ENCODE data around the gene BTBD7. TPM values are rescaled to one million over a fixed set of nuclear protein-coding genes. Genes with fewer than 3 reads are reported as not detected.
"Not testable (repeated sequence)": the region's sequence is repeated elsewhere in the genome, so short reads cannot be mapped to it uniquely, and the experiment has no call there.

The BTBD7 gene
- polyA plus RNA-seq (2014; cell fraction: cytosol; rRNA removed): 6.2 and 6.3 TPM in 2 replicates
- 4.2 and 8.3 TPM in 2 replicates for polyA plus RNA-seq (2014; cell fraction: nucleus; rRNA removed)

DNA sequence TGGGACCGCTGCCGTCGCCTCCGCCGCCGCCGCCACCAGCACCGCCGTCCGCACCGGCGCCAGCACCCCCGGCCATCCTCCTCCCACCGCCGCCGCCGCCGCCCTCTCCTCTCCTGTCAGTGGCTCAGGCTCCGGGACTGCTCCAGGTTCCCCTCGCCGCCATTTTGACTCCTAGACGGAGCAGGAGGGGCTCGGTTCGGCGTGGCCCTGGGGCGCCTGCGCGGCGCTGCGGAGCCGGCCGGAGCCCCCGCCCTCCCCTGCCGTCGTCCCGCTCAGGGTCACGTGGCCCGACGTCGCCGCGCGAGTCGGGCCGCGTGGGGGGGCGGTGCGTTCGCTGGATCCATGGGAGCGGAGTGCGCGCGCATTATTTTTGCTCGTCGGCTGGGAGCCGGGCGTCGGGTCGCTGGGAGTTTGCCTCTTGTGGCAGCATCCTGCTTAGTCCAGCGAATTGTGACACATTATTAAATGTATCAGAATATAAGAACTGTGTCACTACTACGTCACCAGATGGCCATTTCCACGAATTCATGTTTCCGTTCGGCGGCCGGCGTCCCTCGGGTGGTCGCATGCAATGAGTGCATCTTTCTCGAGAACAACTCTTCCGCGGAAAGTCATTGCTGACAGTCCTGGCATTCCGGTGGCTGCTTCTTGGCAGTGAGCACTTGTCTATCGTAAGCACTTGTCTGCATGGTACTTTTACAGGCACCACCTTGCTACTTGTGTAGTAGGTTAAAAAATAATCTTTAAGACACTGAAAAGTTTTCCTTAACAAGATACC, at the start of gene BTBD7:
Gene BTBD7, minus strand, starts transcription at position 184 of the 778 bp plus-strand sequence. CDS start 36,985 bp downstream, outside the sequence.
- peak; percentile 89 for DNase-seq (ENCODE audit: low spot score)

GRCh38 chr14:93381644-93382043, 48.8 kb upstream of the BTBD7 start:
- no peak for DNase-seq (ENCODE audit: low spot score)

DNA sequence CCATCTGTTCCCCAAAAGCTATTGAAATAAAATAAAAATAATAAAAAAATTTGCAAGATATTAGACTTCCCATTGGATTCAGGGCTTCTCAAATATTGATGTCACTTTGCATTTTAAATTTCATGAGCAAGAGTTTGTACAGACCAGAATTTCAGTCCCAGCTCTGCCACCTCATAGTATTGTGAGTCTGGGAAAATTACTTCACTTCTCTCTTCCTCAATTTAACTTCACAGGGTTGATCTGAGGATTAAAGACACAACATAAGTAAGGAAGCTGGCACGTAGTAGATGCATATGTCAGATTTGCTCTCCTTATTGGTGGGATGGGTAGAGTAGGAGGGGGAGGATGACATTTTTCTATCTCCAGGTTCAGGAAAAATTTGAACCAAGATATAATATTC, 47.0 kb upstream of the BTBD7 start:
- no peak for DNase-seq (ENCODE audit: low spot score)

DNA sequence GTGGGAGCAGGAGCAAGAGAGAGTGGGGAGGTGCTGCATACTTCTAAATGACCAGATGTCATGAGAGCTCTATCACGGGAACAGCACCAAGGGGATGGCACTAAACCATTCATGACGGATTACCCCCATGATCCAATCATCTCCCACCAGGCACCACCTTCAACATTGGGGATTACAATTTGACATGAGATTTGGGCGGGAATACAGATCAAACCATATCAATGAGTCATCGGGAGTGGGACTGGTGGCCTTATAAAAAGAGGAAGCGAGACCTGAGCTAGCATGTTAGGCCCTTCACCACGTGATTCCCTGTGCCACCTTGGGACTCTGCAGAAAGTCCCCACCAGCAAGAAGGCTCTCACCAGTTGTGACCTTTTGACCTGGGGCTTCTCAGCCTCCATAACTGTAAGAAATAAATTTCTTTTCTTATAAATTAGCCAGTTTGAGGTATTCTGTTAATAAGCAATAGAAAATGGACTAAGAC, 42.9 kb upstream of the BTBD7 start:
- DNase-seq (ENCODE audit: low spot score): no peak

GRCh38 chr14:93369713-93370266, 37.0 kb upstream of the BTBD7 start:
- DNase-seq (ENCODE audit: low spot score): no peak

DNA sequence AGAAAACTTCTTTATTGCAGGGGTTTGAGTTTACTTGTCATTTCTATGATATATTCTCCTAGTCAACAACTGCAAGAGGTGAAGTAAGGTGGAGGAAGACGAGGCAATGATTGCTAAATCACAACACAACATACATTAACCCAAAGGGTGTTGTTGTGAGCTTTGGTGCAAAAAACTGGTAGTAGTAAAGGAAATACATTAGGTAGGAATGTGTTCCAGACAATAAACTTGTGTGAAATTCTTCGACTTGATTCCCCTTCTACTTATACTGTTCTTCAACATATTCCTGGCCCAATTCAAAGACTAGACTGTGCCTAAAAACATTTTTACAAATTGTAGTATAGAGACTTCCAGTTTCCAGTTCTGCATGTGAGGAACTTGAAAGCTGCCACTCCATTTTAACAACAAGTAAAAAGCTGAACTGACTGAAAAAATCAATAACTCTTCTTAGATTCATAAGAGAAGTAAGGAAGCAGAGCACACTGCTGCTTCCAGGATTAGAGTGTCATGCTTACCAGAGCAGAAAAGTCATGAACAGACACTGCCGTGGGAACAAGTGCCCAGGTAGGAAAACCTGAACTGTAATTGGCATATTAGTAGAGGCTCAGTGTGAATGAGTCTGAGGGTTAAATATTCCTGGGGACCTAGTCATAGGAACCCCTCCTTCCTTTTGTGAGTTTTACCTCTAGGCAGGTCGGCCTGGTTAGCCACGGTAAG, 36.3 kb upstream of the BTBD7 start:
- DNase-seq (ENCODE audit: low spot score): no peak

DNA sequence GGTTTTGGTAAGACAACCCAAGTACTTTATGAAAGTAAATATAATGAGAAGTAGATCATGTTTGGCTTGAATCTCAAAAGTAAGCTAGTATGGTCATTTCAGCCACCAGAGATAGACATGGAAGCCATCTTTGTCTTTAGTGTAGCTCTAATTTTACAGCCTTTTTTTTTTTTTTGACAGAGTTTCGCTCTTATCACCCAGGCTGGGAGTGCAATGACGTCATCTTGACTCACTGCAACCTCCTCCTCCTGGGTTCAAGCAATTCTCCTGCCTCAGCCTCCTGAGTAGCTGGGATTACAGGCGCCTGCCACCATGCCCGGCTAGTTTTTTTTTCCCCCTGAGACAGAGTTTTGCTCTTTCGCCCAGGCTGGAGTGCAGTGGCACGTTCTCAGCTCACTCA, 22.0 kb upstream of the BTBD7 start:
- DNase-seq (ENCODE audit: low spot score): not testable (repeated sequence)

DNA sequence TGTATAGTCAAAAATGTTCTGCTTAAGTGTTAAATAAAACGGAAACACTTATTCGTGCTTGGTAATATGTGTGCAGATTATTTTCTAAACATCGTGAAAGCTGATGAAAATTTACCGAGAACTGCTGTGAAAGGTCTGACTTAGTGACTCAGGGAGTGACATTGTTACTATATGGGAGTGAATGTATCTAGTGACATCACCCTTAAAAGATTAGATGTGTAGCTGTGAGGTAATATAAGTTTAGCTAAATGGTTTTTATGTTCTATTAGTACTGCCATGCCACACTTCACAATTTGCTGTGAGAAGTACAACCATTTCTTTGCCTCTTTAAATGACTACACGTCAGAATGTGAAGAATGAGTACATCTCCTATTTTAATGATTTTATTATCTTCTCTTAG, 15.5 kb upstream of the BTBD7 start:
- no peak for DNase-seq (ENCODE audit: low spot score)

GRCh38 chr14:93347850-93348249, 15.0 kb upstream of the BTBD7 start:
- DNase-seq (ENCODE audit: low spot score): no peak

DNA sequence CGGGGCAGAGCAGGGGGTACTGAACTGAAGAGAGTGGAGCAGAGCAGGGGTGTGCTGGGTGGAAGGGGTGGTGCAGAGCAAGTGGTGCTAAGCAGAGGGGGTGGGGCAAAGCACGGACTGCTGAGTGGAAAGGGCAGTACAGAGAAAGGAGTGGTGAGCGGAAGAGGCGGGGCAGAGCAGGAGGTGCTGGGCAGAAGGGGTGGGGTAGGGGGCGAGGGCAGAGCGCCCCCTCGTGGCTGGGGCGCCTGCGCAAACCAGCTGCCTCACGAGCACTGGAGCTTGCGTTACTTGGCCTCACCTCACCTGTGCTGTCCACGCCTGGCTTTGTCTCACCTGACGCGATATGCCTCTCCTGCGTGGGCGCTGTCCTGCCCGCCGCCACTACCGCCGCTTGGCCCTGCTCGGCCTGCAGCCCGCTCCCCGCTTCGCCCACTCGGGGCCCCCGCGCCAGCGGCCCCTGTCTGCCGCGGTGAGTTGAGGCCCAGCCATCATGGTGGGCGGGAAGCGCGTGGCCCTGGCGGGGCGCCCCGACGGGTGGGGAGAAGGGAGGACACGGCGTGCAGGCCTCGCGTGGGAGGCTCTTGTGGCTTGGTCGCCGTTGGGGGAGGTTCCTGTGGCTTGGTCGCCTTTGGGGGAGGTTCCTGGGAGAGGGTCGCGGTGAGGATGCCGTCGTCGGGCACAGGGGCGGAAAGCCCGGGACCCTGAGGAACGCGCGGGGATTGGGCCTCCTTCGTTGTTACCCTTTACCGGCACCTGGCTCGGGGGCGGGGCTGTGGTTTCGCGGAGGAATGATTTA, 14.3 kb upstream of the BTBD7 start, which contains the start of gene COX8C:
Gene COX8C, plus strand, starts transcription at position 257 of the 796 bp plus-strand sequence. Its CDS starts 87 bp downstream, at position 344.
- no peak for DNase-seq (ENCODE audit: low spot score)

DNA sequence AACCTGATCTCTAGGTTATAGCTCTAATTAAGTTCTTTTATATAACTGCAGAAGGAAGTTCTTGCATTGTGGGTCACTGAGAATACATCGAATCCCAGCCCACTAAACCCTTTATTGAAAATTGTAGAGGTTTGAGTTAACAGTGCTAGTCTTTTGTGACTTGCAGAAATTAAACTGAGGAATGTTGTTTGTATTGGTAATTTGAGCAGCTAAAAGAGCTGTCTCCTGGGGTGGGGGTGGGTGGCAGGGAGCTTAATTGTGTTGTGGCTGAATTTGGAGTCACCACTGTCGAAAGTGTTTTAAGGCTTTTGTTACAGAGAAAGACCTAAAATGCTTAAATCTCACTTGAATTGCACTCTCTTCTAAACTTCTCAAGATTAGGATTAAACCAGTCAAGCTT, 11.0 kb upstream of the BTBD7 start:
- no peak for DNase-seq (ENCODE audit: low spot score)

GRCh38 chr14:93343266-93343665, 10.4 kb upstream of the BTBD7 start:
- DNase-seq (ENCODE audit: low spot score): no peak

- DNase-seq (ENCODE audit: low spot score): no peak
These were observed 5.0 kb upstream of the BTBD7 start for GRCh38 chr14:93337884-93338283.

- no peak for DNase-seq (ENCODE audit: low spot score)
These were observed 4.4 kb upstream of the BTBD7 start for GRCh38 chr14:93337143-93337753.

DNA sequence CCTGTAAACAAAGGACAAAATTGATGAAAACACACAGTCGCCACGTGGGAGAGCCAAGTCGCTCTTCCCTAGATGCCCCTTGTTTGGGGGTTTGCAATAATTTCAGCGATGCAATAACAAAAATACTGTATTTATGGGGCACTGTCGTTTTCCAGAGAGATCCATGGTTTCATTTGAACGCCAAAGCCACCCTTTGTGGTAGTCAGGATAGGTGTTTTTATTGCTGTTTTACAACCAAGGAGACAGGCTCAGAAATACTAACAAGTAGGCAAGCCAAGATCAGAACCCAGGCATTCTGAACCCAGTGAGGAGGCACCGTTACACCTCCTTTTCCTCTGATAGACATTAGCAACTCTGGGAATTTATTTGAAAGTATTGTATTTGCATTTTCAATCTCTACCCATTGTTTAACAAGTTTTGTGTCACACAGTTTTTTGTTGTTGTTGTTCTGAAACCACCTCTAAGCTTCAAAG, 831 bp upstream of the BTBD7 start:
- no peak for DNase-seq (ENCODE audit: low spot score)

DNA sequence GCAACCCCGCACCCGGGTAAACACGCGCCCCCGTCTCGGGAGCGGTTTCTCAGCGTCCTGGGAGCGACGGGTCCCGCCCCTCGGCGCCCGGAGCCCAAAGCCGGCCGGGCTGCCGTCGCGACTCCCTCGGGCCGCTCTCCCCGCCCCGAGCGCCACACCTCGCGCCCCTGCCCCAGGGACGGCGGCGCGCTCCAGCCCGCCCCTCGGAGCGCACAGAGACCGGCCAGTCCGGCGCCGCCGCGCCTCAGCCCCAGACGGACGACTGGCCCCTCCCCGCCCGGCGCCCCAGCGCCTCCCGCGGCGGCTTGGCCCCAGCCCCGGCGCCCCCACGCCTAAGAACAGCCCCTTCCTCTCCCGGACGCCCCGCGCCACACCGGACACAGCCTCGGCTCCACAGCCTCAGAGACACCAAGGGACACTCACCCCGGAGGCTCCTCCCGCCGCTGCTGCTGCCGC, 411 bp downstream of the BTBD7 start:
- DNase-seq (ENCODE audit: low spot score): peak; percentile 24

DNA sequence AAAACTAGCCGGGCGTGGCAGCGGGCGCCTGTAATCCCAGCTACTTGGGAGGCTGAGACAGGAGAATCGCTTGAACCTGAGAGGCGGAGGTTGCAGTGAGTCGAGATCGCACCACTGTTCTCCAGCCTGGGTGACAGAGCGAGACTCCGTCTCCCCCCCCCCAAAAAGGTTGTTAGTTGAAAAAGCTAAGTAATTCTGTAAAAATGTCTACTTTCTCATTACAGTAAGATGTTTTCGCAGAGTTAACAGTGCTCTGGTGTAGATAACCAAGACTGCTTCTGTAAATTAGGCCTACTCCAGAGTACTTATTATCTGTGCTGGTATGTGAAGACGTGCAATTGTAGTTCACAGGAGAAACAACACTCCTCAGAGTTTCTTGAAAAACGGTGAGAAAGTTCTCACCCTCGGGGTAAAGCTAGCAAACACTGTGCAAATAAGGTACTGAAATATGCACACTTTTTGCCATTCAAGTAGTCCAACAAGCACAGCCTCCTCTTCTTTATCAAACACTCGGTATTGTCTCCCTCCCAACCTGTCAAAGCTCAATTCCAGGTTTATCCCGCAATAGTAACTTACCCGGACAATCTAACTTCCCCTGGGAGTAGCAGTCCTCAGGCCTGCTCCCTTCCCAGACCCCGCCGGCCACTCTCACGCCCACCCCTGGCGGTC, 974 bp downstream of the BTBD7 start:
- DNase-seq (ENCODE audit: low spot score): peak; percentile 1

- no peak for DNase-seq (ENCODE audit: low spot score)
These were observed 1.7 kb downstream of the BTBD7 start for GRCh38 chr14:93331002-93331727.

DNA sequence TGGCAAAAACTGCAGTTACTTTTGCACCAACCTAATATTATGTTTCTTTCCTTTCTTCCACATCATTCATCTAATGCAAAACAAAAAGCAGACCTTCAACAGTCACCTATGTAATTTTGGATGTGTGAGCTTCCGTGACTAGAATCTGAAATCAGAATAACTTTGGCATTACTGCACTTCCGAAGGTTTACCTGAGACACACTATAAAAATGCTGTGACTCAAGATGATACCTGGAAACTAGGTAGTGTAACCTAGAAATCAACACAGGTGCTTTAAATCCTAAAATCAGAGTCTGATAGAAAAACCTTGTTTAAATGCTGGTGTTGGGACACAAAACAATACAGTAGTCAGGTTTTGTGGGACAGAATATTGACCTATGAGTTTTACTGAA, 2.2 kb downstream of the BTBD7 start:
- DNase-seq (ENCODE audit: low spot score): no peak
